Esophagus squamous epithelium (tissue), 5 donors: ENCODE results near the gene PSMC1. TPM values are rescaled to one million over a fixed set of nuclear protein-coding genes. Genes with fewer than 3 reads are reported as not detected.
A peak's percentile ranks its signal among the peaks of the same experiment; 100 is the strongest.
"Not testable (repeated sequence)": the region's sequence is repeated elsewhere in the genome, so short reads cannot be mapped to it uniquely, and the experiment has no call there.

ENCODE experiments used
- DNase-seq: peaks from one replicate; lab custom pipeline; 2025; lab: John Stamatoyannopoulos, UW
- H3K27ac ChIP-seq, 4 donors: fragments of 200-600 bp; sonication (generic); one replicate each; pipeline ENCODE4 v1.5.1; 2016 to 2019; ENCODE audit warnings: mild to moderate bottlenecking in 1 of 4
- H3K27me3 ChIP-seq, 4 donors: fragments of 200-600 bp; sonication (generic); 1 replicate in 3 of 4; 2 replicates in 1 of 4; pipeline versions ENCODE4 v1.5.1 to v1.6.0; 2017 to 2021; ENCODE audit warnings: antibody characterized with exemption in 1 of 4
- H3K36me3 ChIP-seq, 3 donors: fragments of 200-600 bp; sonication (generic); one replicate each; pipeline ENCODE4 v1.5.1; 2016 to 2019
- H3K4me1 ChIP-seq, 3 donors: fragments of 200-600 bp; sonication (generic); one replicate each; pipeline ENCODE4 v1.5.1; 2017 to 2019
- H3K4me3 ChIP-seq, 4 donors: fragments of 200-600 bp; sonication (generic); 1 replicate in 3 of 4; 2 replicates in 1 of 4; pipeline ENCODE4 v1.5.1; 2016 to 2019; ENCODE audit warnings: mild to moderate bottlenecking in 2 of 4, moderate library complexity in 1 of 4
- H3K9me3 ChIP-seq, 3 donors: fragments of 200-600 bp; sonication (generic); one replicate each; pipeline ENCODE4 v1.5.1; 2016 to 2019
- POLR2A ChIP-seq, 4 donors: fragments of 450-650 bp; IDR thresholded peaks; one replicate each; pipeline ENCODE4 v1.6.1; 2017; ENCODE audit warnings: antibody characterized with exemption in 4 of 4, mild to moderate bottlenecking in 4 of 4, moderate library complexity in 3 of 4
- WGBS, 2 donors: methylation state at CpG; one replicate each; pipeline ENCODE4 v1.1.5; 2018; 5-methylcytosine and 5-hydroxymethylcytosine counted together
- intact Hi-C: fragments of 100-400 bp; cut with DNase I; formaldehyde crosslinking; loops from one replicate; pipeline ENCODE4 v1.15.0; 2022
- total RNA-seq, 4 donors: library from RNA; depleted of rRNA; stranded (reverse); fragments of >200 nt; gene quantifications; one replicate each; pipeline ENCODE4 v1.1.0, GENCODE V29; 2016
- TF ChIP-seq, protein P1 (sequence below), 6 experiments: fragments of 450-650 bp in 4 of 6; fragments of 200-600 bp in 2 of 6; sonication (generic) in 2 of 6; IDR thresholded peaks; one replicate each; pipeline ENCODE4 v1.5.1; 2016 to 2019; ENCODE audit warnings: antibody characterized with exemption in 6 of 6, mild to moderate bottlenecking in 4 of 6, moderate library complexity in 4 of 6
- donor health status: DM: yes; HTN: yes; CAD: no.

Gene PSMC1
- 100 to 1,000 TPM; 102 to 199 (median 142) TPM for total RNA-seq

DNA sequence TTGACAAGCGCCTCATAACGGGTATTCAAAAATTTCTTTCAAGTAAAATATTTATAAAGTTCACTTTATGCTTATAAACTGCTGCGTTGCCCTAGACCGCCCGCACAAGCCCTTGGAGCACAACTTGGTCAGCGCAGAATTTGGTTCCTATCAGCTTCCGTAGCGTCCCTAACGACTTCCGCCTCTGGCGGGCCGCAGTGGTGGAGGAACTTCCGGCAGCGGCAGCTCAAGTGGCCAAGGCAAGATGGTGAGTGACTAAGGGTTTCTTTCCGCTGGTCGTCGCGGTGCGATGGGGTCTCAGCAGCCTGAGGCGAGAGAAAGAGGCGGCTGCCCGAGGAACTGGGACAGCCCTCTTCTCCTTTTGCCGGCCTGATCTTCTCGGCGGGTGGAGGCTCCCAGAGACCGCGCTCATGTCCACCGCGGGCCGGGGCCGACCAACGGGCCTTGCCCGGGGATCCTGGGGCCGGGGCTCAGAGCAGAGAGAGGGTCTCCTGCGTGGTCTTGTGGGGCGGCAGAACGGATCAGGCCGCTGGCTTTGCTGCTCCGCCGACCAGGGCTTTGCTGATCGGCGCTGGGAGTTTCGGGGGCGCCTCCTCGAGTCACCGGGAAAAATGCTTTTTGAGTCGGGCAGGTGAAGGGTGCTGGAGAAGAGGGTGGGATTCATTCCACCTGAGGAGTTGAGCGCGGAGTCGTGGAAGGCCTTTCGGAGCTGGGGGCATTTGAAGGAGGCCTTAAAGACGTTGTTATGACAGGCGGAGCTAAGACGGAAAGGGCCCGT lies at the start of gene PSMC1:
PSMC1 (plus strand) TSS at position 200 of the 778 bp plus-strand sequence; CDS start at position 245, 45 bp downstream.
- H3K36me3 ChIP-seq, result peaks cover 0 to 30% (median 9%) of the 10 kb centered on the region in 3 donors
- intact Hi-C loops, result no loop called here
- H3K27me3 ChIP-seq, result peaks cover 0 to 20% (median 0%) of the 10 kb centered on the region in 4 donors
- peak within 1 kb of the TSS; percentile 86 to 94 (median 90) for H3K27ac ChIP-seq
- WGBS, 2 donors, result 0 to 1% methylated on average over 8 to 25 of the region's 55 CpGs
- TF ChIP-seq, protein P1, sequence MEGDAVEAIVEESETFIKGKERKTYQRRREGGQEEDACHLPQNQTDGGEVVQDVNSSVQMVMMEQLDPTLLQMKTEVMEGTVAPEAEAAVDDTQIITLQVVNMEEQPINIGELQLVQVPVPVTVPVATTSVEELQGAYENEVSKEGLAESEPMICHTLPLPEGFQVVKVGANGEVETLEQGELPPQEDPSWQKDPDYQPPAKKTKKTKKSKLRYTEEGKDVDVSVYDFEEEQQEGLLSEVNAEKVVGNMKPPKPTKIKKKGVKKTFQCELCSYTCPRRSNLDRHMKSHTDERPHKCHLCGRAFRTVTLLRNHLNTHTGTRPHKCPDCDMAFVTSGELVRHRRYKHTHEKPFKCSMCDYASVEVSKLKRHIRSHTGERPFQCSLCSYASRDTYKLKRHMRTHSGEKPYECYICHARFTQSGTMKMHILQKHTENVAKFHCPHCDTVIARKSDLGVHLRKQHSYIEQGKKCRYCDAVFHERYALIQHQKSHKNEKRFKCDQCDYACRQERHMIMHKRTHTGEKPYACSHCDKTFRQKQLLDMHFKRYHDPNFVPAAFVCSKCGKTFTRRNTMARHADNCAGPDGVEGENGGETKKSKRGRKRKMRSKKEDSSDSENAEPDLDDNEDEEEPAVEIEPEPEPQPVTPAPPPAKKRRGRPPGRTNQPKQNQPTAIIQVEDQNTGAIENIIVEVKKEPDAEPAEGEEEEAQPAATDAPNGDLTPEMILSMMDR (IDR thresholded peaks at IDR 0.05), result peak in 2 of 6 experiments; percentile 11 to 21
- TF ChIP-seq POLR2A (IDR thresholded peaks at IDR 0.05), result peak in 2 of 4 donors; percentile 30 to 54
- peak; percentile 45 for DNase-seq
- H3K4me1 ChIP-seq, result peaks cover 10 to 26% (median 15%) of the 10 kb centered on the region in 3 donors
- peak within 1 kb of the TSS; percentile 73 to 98 (median 92) for H3K4me3 ChIP-seq
- no peaks in the 10 kb centered on the region for H3K9me3 ChIP-seq

DNA sequence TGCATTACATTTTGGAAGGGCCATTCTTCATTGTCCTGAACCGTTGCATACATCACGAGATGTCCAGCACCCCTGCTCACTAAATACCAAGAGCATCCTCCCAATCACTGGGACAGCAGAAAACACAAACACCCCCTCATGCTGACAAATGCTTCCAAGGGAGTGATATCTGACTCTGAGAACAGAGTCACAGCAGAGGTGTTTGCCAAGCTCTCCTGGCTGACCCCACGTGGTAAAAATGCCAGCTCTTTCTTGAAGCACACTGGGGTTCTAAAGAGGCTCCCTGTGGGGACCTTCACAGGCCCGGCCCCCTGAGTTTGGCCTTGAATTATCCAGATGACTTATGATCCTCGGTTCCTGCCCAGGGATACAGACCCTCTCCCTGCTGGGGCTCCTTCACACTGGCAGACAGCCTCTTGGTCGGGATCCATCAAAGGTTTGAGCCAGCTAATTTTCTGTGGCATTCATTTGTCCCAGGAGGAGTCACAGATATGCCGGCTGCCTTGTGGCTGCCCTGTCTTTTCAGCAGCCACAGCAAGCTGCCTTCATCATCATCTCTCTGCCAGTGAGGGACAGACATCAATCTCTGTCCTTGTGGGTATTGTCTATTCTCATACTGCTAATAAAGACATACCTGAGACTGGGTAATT lies 43.1 kb upstream of the PSMC1 start:
- Histone ChIP-seq H3K4me3 (no peak overlapping the region), H3K27ac (no peak overlapping the region), H3K9me3 (no peaks in the 10 kb centered on the region), H3K36me3 (no peaks in the 10 kb centered on the region), H3K4me1 (no peaks in the 10 kb centered on the region), H3K27me3 (peaks cover 0 to 4% (median 0%) of the 10 kb centered on the region in 4 donors)
- DNase-seq, result no peak
- TF ChIP-seq POLR2A (IDR thresholded peaks at IDR 0.05), result no peak
- TF ChIP-seq, protein P1 (IDR thresholded peaks at IDR 0.05), result no peak
- intact Hi-C loops, result no loop called here
- 68 to 74% methylated on average over 5 of the region's 7 CpGs for WGBS, 2 donors

DNA sequence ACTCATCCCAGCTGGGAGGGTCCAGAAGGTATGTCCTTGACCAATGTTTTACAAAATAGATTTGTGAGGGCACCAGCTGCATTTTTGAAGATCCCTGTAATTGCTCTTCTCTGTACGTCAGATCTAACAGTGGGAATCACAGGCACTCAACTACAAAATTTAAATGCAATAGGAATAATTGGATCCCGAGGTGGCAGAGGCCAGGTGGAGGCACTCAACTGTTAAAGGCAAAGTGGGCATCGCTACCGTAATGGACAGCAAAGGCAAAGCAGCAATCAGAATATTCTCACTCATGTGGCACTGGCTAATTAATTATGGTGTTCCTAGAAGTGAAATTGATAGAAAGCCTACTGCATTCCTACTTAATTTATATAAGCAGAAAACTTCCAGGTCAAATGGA lies 27.9 kb upstream of the PSMC1 start:
- H3K27me3 ChIP-seq, result peaks cover 0 to 7% (median 0%) of the 10 kb centered on the region in 4 donors
- TF ChIP-seq, protein P1 (IDR thresholded peaks at IDR 0.05), result no peak
- TF ChIP-seq POLR2A (IDR thresholded peaks at IDR 0.05), result no peak
- no peaks in the 10 kb centered on the region for H3K36me3 ChIP-seq
- H3K4me1 ChIP-seq, result peaks cover 0 to 5% (median 0%) of the 10 kb centered on the region in 3 donors
- intact Hi-C loops, result no loop called here
- H3K4me3 ChIP-seq, result no peak overlapping the region
- no peak for DNase-seq
- H3K27ac ChIP-seq, result no peak overlapping the region
- no peaks in the 10 kb centered on the region for H3K9me3 ChIP-seq
- 74 to 79% methylated on average over 4 of the region's 4 CpGs for WGBS, 2 donors

DNA sequence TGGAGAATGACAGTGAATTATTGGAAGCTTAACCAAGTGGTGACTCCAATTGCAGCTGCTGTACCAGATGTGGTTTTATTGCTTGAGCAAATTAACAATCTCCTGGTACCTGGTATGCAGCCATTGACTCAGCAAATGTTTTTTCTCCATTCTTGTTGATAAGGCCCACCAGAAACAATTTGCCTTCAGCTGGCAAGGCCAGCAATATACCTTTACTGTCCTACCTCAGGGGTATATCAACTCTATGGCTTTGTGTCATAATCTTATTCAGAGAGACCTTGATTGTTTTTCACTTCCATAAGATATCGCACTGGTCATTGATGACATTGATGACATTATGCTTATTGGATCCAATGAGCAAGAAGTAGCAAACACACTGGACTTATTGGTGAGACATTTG lies 26.4 kb upstream of the PSMC1 start:
- intact Hi-C loops, result loop anchor here (5.0 kb wide), 1 partner anchor 253 kb away; no protein-coding TSS in a partner anchor
- not testable (repeated sequence) for H3K9me3 ChIP-seq, H3K4me1 ChIP-seq, H3K27ac ChIP-seq, DNase-seq, H3K36me3 ChIP-seq, H3K4me3 ChIP-seq
- 90 to 100% methylated on average over 1 of the region's 1 CpG for WGBS, 2 donors
- peaks cover 0 to 15% (median 0%) of the 10 kb centered on the region in 4 donors for H3K27me3 ChIP-seq

DNA sequence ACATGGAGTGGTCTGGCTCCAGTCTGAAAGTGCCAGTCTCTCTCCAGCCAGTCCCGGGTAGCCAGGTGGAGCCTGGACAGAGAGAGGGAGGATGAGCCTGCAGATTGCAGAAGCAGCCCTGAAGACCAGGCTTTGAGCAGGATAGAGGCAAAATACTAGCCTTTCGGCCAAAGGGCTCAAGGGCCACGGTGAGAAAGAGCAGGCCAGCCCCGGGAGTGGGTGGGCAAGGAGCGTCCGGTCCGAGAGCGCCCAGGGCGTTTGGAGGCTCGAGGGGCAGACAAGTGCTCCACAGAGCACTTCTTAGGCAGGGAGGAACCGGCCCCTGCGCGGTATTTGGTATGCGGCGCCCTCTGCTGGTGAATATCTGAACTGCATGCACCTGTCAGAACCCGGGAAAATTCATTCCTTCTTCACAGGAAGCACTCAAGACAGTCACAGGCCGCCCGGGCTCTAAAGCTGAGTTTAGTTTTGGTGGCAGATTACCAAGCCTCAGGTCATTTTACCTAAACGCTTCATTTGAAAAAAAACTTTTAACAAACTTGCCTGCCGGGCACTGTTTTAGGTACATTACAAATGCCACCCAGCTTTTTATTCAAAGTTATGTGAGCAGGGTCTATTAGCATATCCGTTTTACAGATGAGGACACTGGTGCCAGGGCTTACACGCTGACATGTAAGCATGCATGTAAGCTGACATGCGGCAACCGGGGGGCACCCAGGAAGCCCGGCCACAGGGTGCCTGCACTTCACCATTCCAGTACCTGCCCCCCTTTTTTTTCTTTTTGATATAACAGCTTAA lies 21.0 kb upstream of the PSMC1 start:
- Histone ChIP-seq H3K4me3 (no peak overlapping the region), H3K9me3 (peaks cover 13 to 38% (median 28%) of the 10 kb centered on the region in 3 donors), H3K27ac (no peak overlapping the region), H3K4me1 (peaks cover 0 to 15% (median 3%) of the 10 kb centered on the region in 3 donors), H3K27me3 (peaks cover 0 to 44% (median 0%) of the 10 kb centered on the region in 4 donors), H3K36me3 (no peaks in the 10 kb centered on the region)
- no peak for DNase-seq
- no peak for TF ChIP-seq POLR2A (IDR thresholded peaks at IDR 0.05)
- TF ChIP-seq, protein P1 (IDR thresholded peaks at IDR 0.05), result peak; percentile 84 to 97 (median 94)
- intact Hi-C loops, result no loop called here
- 19 to 33% methylated on average over 11 to 15 of the region's 25 CpGs for WGBS, 2 donors
